Stimulated activated CD8-positive, alpha-beta memory T cell treated with anti-CD3 and anti-CD28 coated beads, Interleukin-15, amount 100 ng/mL, for 48 hours (primary cell): Measurements from ENCODE around the gene EEF1G.
"Not testable (repeated sequence)": the region's sequence is repeated elsewhere in the genome, so short reads cannot be mapped to it uniquely, and the experiment has no call there.

ENCODE experiments used
- DNase-seq, 2 donors: peaks; one replicate each; pipeline ENCODE4 v3.0.0-alpha.2; 2020; ENCODE audit warnings: low read depth in 2 of 2

EEF1G gene

DNA sequence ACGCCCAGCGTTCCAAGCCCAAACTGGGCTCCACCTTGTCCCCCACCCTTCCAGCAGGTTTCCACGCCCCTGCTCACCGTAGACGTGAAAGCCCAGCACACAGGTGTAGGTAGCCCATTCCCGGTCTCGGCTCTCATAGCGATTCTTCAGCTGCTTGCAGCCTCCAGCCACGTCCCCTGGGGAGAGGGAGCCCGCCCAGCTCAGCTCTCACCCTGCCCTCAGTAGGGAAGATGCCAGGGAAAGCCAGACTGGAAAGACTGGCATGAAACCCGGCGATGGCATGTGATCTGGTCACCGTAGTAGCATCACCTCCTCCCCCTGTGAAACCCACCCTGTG is 29.3 kb upstream of the EEF1G start:
- no peak for DNase-seq

DNA sequence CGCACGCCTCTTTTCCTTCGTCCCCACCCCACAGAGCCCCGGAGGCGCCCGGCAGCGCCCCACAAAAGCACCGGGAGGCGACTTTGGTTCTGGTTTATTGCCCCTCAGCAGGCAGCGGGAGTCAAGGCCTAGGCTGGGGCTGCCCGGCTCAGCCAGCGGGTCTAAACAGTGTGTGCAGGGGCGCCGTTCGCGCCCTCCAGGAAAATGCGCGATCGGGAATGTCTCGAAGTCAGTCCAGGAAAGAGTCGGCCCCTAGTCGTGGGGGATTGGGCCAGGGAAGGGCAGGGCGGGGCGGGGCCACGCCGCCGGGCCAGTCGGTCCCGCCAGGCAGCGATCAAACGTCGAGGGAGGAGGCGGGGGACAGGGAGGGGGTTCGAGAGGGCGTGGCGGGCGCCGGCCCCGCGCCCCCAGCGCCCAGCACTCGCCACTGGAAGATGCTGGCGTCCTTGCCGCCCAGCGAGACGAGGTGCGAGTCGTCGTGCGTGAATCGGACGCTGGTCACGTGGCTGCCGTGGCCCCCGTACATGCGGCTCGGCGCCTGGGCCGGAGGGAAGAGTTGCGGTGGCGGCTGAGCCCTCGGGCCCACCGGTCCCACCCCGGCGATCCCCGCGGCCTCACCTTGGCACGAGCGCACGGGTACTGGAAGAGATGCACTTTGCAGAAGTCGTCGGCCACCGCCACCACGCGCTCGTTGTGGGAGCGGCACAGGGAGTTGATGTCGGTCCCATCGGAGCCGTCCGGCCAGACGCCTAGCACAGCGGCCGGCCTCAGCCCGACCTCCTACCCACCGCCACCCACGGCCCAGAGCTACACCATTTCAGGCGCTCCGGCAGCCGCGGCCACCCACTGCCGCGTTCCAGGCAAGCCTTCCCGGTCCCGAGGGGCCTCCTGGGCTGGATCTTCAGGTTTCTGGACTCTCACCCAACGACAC is 28.7 kb upstream of the EEF1G start:
- DNase-seq: peak in 1 of 2 donors; percentile 27

DNA sequence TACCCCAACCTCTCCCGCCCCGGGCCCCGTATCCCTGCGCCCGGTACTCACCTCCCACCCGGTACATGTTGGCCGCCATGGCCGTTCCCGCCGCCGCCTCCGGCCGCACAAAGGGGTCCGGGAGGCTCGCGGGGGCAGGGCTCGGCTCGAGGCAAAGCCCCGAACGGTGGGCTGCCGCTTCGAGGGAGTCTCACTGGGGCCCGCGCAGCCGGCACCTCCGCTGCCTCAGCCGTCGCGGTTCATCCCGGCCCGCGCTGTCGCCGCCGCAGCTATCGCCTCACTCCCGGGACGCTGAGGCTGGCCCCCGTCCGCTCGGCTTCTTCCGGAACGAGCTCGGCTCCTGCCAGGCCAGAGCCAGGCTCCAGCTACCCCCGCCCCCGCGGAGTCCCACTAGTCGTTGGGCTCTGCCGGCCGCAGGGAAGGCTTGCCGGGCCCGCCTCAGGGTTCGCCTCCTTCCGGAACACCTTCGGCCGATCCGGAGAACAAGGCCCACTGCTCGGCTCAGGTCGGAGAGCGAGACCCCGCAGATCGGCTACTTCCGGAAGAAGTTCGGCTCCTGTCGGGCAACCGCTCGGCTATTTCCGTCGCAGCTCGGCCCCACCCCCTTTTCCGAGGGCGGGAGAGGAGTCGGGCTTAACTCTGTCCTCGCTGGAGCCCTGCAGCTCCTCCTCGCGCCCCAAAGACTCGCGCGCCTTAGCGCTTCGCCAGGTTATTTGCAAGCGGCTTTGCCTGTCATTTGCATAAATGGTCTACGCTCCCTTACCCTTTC is 27.9 kb upstream of the EEF1G start, which contains the start of gene MTA2:
Gene MTA2 (minus strand): TSS at position 494 of the 769 bp plus-strand sequence. CDS start 415 bp downstream, at position 79.
- peak; percentile 99 for DNase-seq

DNA sequence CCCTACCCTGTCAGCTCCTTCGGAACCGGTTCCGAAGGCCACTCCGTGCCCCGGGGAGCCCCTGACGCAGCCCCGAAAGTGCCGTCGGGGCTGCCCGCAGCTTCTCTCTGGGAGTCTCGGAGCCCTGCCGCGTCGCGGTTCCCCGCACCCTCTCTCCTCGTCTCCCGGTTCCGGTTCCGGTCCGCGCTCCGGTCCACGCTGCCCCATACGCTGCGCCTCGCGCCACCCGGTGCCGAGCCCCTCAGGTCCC is 27.4 kb upstream of the EEF1G start:
- peak in 1 of 2 donors; percentile 28 for DNase-seq

DNA sequence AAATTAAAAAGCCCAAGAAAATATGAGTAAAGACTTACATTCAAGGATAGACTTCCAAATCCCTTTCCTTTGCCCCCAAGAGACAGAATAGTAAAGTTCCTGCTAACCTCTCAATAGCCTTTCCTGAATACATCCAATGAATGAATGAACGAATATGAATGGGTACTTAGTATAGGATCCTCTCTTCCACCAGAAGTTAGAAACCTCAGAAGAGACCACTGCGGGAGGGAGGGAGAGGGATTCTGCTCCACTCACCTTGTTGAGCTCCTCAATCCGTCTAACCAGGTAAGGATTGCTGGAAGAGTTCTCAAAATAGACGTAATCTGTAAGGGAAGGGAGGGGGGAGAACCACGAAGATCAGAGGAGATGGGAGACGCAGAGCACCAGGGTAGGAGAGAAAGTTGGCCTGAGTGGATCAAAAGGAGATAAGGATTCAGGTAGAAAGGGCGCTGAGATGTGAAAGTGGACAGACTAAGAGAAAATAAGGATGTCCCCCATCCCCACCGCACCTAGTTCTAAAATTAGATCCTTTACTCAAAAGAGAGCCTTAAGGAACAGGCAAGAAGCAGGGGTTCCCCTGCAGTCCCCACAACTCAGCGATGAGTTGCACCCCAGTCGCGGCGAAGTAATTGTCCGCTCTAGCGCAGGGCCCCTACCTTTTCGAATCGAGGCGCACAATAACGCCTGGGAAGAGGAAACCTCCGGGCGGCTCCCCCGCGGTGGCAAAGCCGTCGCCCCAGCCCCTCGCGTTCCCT is 26.9 kb upstream of the EEF1G start:
- DNase-seq: no peak

DNA sequence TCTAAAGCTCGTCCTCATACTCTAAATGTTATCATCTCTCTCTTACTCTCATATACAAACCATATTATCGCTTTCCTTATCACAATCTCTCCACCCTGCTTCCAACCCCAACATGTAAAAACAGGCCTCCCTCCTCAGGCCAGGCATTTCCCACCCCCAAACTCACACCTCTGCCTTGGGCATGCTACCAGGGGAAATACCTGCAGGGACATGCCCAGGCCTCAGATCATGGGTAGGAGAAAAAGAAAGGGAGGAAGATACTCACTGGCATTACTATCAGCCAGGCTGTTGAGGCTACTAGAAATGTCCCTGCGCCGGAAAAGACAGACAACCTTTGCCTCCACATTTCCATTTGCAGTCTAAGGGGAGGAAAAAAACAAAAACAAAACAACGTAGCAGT is 26.2 kb upstream of the EEF1G start:
- no peak for DNase-seq

DNA sequence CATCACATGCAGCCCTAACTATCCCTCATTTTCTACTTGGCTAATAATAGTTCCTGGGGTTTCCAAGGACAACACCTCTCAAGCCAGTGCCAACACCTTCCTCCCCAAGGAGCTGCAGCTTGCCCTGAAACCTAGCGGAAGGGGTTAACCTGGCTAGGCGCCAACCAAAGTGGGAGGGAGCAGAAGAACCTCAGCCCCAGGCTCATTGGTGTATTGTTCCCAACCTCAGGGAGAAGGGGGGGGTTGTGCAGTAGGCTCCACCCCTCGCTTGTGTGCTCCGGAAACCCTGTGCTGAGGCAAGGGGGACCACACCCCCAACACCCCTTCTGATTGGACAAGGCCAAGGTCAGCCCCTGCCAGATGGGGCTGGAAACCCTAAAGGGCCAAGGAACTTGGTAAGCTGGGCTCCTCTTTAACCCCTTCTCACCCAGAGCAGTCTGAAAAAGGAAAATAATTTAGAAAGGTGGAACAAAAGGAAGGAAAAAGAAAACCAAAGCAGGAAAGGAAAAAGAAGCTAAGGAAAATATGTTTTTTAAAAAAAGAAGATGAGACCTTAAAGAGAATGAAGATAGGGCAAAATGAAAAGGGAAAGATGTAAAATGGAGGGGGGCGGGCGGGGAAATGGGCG is 25.5 kb upstream of the EEF1G start:
- peak; percentile 94 to 96 for DNase-seq

DNA sequence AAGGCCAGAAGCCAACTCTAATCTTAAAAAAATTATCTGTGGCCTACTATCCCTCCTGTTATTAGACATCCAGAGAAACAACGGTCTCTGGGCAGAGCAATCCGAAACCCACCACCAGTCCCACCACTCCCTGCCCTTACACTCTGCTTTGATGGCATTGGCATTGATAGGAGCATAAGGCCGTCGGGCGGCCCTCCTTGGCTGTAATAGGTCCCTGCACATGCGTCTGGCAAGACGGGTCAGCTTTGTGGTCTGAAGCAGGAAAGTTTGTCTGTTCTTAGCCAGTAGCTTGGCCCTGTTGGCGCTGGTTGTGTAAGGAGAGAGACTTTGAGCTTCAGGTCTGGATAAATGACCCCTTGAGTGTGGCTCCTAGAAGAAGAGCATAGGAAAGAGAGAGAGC is 21.4 kb upstream of the EEF1G start:
- no peak for DNase-seq

DNA sequence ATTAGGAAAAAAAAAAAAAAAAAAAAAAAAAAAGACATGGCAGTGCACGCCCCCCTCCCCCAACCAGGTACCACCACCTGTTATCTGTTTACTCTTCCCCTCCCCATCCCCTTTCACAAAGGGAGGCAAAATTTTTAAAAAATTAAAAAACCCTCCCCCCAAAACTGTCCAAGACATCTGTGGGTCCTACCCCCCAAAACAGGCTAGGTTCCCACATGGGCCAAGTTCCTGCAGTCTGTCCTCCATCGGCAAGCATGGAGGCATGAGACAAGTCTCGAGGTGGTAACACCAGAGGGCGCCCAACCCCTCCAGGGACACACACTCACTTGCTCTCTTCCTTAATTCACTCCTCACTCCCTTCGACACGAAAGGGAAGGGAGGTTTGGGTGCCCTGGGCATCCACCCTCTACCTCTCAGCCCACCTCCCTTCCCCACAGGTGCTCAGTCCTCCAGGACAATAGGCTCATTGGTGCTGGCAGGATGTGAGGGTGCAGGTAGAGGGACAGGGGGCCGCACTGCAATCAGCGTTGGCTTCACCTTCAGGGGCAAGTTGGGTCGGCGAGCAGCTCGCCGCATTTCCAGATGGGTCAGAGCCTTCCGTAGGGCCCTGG is 19.8 kb upstream of the EEF1G start:
- DNase-seq: peak; percentile 57 to 58

DNA sequence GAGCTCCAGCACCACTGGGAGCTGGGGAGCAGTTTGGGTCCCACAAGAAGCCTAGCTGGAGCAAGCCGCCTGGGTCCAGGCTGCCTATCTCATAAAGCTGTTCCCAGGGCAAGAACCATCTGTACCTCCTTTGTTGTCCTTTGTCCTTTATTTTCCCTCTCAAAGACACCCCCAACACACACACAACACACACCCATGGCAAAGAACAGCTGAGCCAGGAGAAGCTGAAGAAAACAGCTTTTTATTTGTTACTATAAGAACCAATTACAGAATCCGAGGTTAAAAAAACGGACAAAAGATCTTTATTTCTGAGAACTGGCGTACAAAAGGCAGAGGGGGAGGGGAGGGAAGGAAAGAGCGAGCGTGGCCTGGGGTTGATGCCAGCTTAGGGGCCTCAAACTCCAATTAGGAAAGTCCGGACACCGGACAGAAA is 19.3 kb upstream of the EEF1G start:
- no peak for DNase-seq

DNA sequence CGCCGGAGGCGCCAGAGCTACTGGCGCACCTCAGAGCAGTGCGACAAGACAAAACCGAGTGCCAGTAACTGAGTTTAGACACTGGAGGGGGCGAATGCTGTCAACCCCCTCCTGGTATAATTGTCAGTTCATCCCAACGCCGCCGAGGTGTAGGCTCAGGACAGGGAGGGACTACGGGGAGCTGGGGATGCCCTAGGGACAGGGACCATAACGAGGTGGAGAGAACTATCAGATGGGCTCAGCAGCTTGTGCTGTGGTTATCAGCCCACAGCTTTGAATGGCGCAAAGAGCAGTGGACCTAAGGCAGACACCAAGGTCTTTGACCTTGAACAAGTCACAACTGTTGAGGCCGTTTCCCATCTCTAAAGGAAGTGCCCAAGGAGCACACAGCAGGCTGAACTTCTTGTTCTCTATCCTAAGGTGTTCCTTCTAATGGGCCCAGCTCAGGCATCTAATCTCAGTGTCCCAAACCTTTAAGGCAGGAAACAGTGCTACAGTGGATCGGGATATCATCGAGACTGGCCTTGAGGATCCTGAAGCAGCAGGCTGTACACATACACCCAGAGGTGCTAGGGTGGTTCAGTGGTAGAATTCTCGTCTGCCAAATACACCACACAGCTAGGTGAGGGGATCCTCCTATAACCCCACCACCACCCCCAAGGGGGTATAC is 18.6 kb upstream of the EEF1G start:
- no peak for DNase-seq

DNA sequence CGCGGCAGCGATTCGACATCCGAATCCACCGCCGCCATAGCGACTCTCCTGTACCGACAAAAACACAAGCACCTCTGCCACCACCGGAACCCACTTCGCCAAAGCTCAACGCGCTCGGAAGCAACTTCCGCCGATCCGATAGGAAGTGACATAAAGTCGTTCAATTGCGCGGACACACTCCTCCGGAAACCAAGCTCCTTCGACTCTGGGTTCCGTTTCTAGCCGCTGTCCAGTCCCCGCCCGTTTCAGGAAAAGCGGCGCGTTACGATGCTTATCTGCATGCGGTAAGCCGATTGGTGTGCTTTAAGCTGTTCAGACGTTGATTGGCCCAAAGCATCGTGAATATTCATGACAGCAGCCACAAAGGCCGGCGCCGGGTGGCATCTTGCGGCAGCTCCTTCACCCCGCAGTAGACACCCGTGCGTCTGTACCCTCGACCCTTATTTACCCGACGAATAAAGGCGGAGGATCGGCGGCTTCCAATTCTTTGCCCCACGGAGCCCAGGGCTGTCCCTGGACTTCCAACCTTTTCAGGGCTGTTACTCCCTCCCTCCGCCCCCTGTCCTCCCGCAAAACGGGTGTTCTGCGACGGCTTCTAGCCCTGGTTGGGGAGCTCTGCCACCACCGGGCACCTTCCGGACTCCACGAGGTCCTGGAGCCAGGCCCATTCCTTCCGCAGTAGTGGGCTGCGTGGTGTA is 17.9 kb upstream of the EEF1G start, which contains the start of gene TUT1:
Gene TUT1 (minus strand): TSS at position 76 of the 698 bp plus-strand sequence. CDS start 38 bp downstream, at position 38.
- peak; percentile 90 to 92 for DNase-seq

DNA sequence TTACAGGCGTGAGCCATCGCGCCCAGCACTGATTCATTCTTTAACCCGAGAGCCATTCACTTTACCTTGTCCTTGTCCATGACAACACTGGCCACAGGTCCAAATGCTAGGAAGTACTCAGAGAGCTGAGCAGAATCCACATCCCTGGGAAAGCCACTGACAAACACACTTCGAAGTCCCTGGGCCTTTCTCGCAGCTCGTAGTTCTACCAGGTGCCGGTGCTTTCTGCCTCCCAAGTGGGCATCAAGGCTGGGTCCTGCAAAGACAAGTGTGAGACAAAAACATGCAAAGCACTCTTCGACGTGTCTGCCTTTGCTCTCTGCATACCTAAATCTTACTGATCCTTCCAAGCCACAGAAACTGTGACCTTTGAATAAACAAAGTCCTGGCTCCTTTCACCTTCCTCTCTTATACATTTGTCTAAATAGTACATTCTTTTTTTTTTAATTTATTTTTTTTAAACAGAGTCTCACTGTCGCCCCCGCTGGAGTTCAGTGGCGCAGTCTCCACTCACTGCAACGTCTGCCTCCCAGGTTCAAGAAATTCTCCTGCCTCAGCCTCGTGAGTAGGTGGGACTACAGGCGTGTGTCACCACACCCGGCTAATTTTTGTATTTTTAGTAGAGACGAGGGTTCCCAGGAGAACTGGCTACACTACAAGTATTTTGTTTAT is 15.4 kb upstream of the EEF1G start:
- no peak for DNase-seq

DNA sequence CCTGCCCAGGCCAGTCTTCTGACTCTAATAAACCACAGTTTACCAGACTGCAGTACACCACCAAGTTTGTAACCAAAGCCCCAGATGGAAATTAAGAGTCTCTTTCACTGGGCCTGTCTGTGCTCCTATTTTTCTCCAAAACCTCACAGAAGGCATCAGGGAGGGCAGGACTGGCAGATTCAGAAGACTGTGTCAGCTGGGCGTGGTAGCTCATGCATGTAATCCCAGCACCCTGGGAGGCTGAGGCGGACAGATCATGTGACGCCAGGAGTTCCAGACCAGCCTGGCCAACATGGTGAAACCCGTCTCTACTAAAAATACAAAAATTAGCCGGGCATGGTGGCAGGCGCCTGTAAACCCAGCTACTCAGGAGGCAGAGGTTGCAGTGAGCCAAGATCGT is 11.7 kb upstream of the EEF1G start:
- not testable (repeated sequence) for DNase-seq

DNA sequence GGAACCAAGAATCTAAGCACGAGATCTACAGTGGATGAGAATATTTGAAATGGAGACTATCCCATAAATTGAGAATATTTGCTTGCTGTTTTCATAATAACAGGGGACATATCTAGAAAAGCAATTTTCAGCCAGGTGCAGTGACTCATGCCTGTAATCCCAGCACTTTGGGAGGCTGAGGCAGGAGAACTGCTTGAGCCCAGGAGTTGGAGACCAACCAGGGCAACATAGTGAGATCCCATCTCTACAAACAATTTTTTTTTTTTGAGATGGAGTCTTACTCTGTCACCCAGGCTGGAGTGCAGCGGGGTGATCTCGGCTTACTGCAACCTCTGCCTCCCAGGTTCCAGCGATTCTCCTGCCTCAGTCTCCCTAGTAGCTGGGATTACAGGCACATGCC is 8.0 kb upstream of the EEF1G start:
- not testable (repeated sequence) for DNase-seq

DNA sequence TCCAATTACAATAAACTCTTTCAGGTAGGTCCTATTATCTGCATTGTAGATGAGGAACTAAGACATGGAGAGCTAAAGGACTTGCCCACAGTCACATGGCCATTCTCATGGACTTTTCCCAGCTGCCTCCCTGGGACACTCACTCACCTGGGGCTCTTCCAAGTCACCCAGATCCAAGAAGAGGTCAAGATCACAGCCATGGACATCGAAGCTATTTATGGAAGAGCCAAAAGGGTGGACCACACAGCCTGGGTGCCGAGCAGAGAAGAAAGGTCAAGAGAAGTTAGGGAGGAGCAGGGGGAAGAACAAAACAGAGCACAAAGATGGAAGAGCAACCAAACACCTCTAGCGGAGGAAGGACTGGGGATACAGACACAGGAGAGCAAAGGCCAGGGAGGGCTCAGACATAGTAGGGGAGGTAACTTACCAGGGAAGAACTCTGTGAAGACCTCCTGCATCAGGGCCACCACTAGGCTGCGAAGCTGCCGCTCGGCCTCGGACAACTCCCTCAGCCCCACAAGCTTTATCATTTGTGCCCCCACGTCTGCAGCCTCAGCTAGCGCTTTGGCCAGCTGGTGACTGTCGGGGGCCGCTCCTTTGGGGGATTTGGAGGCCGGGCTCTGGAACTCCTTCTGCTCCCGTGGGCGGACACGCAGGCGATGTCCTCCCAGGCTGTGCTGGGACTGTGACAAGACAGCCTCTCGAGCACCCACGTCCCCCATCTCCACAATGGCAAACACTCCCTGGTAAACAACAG is 7.4 kb upstream of the EEF1G start:
- no peak for DNase-seq

DNA sequence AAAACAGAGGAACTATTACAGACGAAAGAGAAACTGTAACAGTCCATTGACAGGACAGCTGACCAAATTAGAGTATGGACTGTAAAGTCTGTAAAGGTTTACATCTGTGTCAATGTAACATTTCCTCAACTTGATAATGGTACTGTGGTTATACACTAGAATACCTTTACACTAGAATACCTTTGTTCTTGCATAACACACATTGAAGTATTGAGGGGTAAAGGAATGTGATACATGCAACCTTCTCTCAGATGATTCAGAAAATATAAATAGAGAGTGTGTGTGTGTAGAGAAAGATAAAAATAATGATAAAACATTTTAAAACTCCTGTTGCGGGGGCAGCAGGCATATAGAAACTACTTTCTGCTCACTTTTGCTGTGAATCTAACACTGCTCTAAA is 5.6 kb upstream of the EEF1G start:
- no peak for DNase-seq

DNA sequence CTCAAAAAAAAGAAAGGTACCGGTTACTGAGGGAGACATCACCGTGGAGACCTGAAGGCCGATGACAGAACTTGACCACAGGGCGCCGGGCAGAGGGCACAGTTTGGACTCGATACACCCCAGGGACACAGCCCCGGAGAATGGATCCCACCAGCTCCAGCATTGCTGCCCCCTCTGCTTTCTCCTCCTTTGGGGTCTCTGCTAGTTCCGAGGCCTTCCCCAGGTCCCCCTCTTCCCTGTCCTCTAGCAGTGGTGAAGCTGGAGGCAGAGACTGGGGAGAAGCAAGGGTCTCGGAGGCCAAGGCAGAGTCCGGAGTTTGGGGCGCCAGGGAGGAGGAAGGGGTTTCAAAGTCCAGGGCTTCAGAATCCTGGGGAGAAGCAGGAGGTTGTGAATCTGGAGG is 4.8 kb upstream of the EEF1G start:
- DNase-seq: no peak
